Effector CD8-positive, alpha-beta T cell (primary cell): ENCODE data around the gene GRXCR2.
"Not testable (repeated sequence)": the region's sequence is repeated elsewhere in the genome, so short reads cannot be mapped to it uniquely, and the experiment has no call there.

Source experiments
- DNase-seq: peaks from one replicate; lab custom pipeline; 2025; lab: John Stamatoyannopoulos, UW
- total RNA-seq, 4 experiments: gene quantifications; one replicate each; lab custom pipeline; 2026; lab: John Stamatoyannopoulos, UW

The GRXCR2 gene, protein sequence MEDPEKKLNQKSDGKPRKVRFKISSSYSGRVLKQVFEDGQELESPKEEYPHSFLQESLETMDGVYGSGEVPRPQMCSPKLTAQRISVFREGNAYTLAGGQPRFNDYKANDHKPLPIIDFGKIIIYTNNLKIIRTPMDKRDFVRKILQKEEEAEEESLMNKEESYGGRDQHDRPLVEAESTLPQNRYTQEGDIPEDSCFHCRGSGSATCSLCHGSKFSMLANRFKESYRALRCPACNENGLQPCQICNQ
- total RNA-seq = 0 reads per million in 4 experiments

DNA sequence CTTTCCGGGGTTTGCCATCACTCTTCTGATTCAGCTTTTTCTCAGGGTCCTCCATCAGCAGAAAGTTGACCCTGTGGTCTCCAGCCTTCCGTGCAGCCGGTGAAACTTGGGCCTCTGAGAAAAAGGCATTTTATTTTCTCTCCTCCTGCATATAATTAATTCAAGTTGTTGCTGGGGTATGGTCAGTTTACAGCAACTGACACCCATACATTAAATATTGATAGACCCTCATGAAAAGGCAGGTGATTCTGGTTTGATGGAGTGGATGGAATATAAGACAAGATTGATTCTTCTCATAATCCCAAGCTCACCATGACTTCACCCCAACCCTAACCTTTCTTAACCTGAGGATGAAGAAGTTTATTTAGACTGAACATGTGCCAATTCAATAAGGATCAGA lies at the start of gene GRXCR2:
Gene GRXCR2, minus strand, starts transcription at position 101 of the 400 bp plus-strand sequence. Its CDS starts 46 bp downstream, at position 55.
- DNase-seq = no peak

- DNase-seq = no peak
Observed at GRCh38 chr5:145922059-145922458, 49.2 kb upstream of the GRXCR2 start.

GRCh38 chr5:145921211-145921610 lies 48.4 kb upstream of the GRXCR2 start:
- DNase-seq = no peak

DNA sequence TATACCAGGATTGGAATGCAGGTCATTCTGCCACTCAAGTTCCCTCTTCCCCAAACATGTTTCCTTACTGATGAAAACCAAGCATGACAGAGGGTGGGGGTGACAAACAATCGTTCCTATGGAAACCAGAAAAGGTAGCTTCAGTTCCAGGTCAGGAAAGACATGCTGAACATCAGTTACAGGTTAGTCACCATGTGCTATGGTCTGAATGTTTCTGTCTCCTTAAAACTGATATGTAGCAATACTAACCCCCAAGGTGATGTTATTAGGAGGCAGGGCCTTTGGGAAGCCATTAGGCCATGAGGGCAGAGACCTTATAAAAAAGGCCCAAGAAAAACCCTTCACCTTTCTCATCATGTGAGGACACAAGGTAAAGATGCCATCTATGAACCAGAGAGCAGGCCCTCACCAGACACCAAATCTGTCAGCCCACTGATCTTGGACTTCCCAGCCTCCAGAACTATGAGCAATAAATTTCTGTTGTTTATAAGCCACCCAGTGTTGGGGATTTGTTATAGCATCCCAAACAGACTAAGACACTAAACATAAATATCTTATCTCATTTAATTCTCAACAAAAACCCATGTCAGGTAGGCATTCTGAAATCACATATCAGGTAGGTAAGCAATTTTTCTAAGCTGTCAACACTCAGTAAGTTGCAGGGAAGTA lies 47.9 kb upstream of the GRXCR2 start:
- DNase-seq = no peak

- DNase-seq = no peak
Observed at GRCh38 chr5:145919413-145919812, 46.6 kb upstream of the GRXCR2 start.

DNA sequence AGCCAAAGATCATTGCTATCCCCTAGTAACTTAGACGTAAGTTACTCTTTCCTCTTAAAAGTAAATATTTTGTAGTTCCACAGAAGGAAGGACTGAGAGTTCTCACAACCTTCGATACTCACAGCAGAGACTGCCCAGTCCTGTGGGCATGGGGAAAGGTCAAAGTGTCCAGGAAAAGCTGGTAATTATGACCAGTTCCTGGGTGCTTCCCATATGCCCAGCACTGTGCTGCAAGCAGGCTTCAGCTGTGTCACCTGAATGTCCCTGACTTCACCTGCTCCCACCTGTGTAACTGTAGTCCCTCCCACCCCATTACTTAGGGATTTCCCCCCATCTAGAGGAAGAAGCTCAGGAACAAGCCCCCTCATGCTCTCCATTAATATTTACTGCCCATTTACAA lies 45.6 kb upstream of the GRXCR2 start:
- no peak for DNase-seq

DNA sequence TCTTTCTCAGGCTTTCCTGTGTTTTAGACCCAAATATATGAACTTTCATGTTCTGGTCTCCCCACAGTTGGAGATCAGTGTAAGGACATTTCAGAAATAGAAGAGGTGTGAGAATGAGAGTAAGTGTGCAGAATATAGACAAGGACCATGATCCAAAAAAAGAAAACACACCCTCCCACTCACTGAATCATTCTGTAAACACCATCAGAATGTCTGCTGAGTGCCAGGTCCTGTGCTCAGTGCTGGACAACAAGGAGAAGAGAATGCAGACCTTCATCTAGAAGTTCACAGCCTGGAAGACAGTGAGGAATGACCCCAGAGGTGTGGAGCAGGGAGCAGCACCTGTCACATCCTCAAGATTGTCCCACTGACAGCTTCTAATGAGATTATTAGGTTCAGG lies 44.5 kb upstream of the GRXCR2 start:
- DNase-seq = no peak

GRCh38 chr5:145915970-145916638 lies 43.3 kb upstream of the GRXCR2 start:
- no peak for DNase-seq

GRCh38 chr5:145913701-145914100 lies 40.9 kb upstream of the GRXCR2 start:
- no peak for DNase-seq

- no peak for DNase-seq
Observed at GRCh38 chr5:145912594-145912993, 39.8 kb upstream of the GRXCR2 start.

- DNase-seq = no peak
Observed at GRCh38 chr5:145912019-145912418, 39.2 kb upstream of the GRXCR2 start.

DNA sequence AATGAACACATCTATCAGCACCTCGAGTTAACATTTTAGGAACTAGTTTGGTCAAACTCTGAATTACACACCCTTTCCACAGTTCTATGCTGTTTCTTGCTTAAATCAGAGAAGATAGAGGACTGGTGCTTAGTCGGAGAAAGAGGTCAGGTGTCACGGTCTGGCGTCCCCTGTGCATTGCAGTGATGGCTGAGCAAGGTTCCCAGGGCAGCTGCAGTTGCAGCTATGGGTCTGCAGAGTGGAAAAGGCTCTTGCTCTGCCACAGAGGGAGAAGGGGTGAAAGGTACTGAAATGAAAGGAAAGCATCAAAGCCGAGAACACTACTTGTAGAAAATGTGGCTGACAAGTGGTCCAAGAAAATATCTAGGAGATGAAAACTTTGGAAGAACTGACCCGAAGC lies 38.4 kb upstream of the GRXCR2 start:
- DNase-seq = no peak

DNA sequence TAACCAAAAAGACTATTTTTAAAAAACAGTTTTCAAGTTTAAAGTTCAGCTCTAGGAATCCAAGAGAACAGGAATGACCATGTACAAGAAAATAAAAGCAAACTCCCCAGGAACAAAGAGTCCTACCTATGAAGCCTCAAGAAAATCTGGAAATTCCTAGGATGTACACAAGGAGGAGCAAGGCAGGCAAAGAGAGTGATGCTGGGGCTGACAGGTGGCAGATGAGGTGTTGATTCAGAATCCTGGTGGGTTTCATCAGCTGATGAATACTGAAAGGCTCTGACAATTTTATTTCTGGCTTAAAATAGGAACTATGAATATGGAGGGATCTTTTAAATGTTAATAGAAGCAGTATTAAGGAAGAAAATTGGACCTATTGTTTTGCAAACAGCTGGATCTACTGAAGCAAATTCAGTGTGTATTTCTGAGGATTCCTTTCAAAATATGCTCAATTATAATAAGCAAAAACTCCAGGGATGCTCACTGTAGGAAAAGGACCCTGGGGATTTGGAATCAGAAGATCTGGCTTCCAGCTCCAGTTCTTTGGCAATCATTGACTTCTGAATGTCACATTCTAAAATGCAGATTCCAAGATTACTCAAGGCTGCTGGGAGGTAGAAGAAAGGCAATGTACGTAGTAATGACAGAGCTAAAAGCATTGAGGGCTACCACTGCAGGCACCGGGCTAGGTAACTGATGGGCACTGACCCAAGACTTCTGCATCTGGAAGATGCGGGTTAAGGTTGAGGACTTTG lies 35.6 kb upstream of the GRXCR2 start:
- no peak for DNase-seq

DNA sequence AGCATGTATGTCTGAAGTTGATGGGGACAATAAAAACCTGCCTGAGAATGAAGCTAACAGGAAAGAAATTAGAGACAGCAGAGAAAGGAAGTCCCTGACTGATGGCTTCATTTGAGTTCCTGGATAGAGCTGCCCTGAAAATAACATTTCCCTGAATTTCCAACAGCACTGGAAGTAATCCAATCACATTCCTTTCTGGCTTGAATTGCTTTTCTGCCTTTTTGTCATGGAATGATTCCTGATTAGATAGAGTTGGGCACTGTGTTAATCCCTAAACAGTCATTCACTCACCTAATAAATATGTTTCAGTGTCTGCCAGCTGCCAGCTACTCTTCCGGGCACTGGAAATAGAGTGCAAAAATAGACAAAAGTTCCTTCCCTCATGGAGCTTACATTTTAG lies 33.6 kb upstream of the GRXCR2 start:
- no peak for DNase-seq

GRCh38 chr5:145904743-145905142 lies 31.9 kb upstream of the GRXCR2 start:
- no peak for DNase-seq

DNA sequence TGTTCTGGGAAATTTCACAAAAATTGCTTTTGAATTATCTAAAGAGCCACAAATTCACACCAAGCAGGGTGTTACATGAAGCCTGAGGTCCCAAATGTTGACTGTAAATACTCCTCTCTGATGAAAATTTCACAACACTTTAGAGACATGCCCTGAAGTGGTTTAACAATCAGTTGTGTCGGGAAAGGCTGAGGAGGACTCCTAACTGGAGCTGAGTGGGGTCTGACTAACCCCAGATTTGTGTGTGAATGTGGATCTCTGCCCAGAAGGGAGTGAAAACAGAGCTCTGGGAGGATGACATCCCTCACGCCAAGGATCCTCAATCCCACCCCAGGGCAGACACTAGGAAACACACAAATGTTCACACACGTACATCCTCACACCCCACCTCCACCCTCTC lies 31.1 kb upstream of the GRXCR2 start:
- no peak for DNase-seq

GRCh38 chr5:145903113-145903512 lies 30.3 kb upstream of the GRXCR2 start:
- DNase-seq = no peak

DNA sequence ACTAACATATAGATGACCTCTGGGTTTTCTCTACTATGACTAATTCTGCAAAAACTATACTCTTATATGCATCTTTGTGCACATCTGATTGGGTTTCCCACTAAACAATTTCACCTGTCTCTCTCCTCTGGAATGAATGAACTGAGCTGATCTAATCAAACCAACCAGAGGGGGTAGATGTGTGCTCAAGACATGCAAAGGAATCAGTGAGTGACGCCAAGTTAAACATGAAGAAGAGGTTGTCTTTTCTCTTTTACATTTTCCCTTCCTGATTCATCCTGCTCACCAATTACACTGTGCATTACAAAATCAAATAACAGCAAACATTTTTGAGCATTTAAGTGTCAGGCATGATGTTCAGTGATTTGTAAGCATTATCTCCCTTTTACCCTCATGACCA lies 29.6 kb upstream of the GRXCR2 start:
- no peak for DNase-seq

DNA sequence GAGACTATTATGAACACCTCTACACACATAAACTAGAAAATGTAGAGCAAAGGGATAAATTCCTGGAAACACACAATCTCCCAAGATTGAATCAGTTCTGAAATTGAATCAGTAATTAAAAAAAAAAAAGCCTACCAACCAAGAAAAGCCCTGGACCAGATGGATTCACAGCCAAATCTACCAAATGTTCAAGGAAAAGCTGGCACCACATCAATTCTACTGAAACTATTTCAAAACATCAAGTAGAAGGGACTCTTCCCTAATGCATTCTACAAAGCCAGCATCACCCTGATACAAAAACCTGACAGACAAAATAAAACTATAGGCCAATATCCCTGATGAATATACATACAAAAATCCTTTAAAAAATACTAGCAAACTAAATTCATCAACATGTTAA lies 25.4 kb upstream of the GRXCR2 start:
- no peak for DNase-seq

DNA sequence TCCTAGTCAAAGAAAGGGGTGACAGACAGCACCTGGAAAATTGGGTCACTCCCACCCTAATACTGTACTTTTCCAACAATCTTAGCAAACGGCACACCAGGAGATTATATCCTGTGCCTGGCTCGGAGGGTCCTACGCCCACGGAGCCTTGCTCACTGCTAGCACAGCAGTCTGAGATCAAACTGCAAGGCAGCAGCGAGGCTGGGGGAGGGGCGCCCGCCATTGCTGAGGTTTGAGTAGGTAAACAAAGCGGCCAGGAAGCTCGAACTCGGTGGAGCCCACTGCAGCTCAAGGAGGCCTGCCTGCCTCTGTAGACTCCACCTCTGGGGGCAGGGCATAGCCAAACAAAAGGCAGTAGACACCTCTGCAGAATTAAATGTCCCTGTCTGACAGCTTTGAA lies 18.6 kb upstream of the GRXCR2 start:
- DNase-seq = not testable (repeated sequence)

DNA sequence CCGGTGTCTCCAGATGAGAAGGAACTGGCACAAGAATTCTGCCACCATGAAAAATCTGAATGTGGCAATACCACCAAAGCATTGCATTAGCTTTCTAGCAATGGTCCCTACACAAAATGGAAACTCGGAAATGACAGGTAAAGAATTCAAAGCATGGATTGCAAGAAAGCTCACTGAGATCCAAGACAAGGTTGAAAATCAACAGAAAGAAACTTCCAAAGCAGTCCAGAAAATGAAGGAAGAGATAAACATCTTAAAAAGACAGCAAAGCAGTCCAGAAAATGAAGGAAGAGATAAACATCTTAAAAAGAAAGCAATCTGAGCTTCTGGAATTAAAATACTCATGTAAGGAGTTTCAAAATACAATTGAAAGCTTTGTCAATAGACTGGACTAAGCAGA lies 16.8 kb upstream of the GRXCR2 start:
- no peak for DNase-seq

DNA sequence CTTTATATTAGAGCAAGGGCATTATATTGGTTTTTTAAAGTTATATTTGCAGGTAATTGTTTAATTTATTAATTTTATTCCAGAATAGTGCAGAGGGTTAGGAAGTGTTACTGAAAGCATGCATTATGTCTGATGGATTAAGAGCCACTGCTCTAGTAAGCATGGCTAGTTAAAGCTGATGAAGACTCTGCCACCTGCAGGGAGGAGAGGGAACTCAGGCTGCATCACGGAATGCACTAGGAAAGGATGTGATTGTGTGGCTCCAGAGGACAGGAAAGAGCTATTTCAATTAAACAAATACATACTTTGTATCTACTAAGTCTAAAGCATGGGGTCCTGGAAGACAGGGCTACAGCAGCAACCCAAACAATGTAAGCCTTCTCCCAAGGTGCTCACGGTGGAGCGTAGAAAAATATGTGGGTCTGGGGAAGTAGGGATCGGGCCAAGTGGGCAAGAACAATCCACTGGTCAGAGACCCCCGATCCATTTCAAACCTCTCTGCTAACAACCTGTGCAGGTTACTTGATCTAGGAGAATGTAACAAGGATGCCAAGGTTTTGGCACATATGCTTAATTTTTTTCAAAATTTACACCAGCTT lies 15.3 kb upstream of the GRXCR2 start:
- no peak for DNase-seq
